Activated CD4-positive, alpha-beta T cell treated with anti-CD3 and anti-CD28 coated beads, Interleukin-2, amount 50 U/mL, for 48 hours (primary cell): Measurements from ENCODE around the gene IDI2.
"Not testable (repeated sequence)": the region's sequence is repeated elsewhere in the genome, so short reads cannot be mapped to it uniquely, and the experiment has no call there.

ENCODE experiments used
- DNase-seq, 2 experiments: peaks; one replicate each; pipeline ENCODE4 v3.0.0-alpha.2; 2020

Gene IDI2

DNA sequence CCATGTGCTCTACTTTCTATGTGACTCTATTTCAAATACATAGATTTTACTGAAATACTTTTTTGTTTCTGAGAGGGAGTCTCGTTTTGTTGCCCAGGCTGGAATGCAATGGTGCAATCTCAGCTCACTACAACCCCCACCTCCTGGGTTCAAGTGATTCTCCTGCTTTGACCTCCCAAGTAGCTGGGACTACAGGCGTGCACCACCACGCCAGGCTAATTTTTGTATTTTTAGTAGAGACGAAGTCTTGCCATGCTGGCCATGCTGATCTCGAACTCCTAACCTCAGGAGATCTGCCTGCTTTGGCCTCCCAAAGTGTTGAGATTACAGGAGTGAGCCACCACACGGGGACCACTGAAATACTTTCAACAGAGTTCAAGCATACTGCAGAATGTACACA lies 19.8 kb upstream of the IDI2 start:
- DNase-seq: no peak

- no peak for DNase-seq
These were observed 19.3 kb upstream of the IDI2 start for GRCh38 chr10:1044964-1045363.

- no peak for DNase-seq
These were observed 18.5 kb upstream of the IDI2 start for GRCh38 chr10:1044146-1044545.

DNA sequence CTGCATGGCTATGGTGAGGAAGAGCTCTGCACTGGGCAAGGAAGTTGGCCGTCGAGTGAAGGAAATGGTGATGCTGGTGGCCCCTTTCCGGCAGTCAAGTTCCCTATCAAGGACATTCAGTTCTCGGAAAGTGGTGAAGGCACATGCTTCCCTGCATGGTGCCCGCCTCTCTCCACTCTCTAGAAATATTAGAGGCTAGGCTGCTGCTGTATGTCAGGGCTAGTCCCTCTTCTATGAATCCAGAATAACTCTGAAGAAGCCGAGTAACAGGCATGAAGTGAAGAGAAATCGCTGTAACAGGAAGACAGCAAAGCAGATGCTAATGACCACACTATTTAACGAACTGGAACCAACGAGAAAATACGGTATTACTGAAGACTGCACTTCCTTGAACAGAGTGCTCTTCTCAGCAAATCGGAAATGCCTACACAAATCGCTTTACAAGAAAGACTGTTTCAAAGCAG lies 17.9 kb upstream of the IDI2 start:
- no peak for DNase-seq

DNA sequence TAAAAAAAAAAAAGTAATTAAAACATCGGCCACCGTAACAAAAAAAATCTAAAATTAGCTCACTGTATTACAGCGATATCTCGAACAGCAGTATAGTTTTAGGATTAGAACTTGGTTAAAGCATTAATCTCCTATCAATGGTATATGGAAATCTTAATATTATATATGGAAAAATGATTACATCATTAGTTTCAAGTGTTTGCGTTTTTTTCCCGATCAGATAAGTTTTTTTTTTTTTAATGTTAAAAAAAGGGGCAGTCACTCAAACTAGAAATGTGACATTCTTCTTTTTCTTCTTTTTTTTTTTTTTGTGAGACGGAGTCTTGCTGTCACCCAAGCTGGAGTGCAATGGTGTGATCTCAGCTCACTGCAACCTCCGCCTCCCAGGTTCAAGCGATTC lies 15.9 kb upstream of the IDI2 start:
- DNase-seq: no peak

DNA sequence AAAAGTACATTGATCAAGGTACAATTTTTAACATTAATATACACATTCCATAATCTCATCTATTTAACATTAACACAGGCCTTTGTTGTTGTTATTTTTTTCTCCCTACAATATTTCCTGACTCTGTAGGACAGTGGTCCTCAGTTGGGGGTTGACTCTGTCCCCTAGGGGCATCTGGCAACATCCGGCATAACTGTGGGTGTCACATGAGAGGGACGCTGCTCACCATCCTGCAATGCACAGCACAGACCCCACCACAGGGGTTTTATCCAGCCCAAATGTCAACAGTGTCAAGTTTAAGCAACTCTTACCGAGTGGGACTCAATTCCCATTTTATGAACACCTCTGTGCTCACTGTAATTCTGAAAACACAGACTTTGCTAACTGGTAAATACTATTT lies 14.5 kb upstream of the IDI2 start:
- no peak for DNase-seq

DNA sequence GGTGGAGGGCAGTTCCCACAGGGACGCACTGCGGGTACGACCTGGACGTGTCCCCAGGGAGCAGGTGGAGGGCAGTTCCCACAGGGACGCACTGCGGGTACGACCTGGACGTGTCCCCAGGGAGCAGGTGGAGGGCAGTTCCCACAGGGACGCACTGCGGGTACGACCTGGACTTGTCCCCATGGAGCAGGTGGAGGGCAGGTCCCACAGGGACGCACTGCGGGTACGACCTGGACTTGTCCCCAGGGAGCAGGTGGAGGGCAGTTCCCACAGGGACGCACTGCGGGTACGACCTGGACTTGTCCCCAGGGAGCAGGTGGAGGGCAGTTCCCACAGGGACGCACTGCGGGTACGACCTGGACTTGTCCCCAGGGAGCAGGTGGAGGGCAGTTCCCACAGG lies 13.1 kb upstream of the IDI2 start:
- DNase-seq: not testable (repeated sequence)

DNA sequence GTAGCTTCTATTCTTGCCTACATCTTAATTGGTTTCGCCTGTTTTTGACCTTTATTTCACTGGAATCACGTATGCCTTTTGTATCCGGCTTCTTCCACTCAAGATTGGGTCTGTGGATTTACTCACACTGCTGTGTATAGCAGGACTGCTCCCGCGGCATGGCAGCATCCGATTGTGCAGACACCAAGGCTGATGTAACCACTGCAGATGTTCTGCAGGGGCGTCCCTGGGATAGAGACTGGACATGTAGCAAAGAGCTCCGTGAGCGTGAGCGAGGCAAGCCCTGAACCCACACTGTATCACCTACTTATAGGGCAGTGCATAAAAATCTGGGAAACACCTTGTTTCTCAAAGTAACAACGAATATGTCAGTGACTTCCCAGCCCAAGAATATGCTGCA lies 11.4 kb upstream of the IDI2 start:
- DNase-seq: no peak

DNA sequence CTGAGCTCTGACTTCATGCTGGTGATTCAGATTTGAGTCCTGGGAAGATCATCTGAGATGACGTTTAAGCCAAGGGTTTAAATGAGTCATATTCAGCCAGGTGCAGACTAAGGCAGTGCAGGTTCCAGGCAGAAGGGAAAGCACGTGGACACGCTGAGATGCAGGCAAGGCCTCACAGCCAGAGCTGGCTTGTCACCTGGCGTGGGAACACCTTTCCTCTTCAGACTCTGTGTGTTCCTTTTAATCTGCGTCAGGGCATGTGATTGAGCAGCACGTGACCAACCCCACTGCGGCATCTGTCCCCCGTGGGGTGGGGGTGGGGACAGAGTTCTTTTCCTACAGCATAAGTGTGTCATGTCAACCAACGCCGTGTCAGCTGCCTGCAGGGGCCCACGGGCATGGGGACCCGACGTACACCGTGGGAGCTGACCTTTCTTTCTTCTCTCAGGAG lies 10.7 kb upstream of the IDI2 start:
- DNase-seq: no peak

GRCh38 chr10:1035201-1035600 lies 9.5 kb upstream of the IDI2 start:
- DNase-seq: no peak

DNA sequence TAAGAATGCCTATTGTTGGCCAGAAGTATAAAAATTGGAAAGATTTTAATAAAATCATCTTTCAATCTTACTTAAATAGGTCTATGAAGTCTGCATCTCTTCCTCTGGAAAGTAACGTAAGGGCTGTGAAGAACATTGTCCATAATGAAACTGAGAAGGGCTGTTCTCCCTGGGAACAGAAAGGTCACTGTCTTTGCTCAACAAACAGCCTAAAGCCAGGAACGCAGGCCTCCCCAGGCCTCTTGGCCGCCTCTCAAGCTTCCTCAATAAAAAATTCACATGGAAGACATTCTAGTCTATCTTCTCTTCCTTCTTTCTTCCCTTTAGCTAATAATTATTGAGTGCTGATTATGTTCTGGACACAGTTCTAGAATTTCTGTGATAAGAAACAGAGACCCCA lies 9.1 kb upstream of the IDI2 start:
- no peak for DNase-seq

- no peak for DNase-seq
These were observed 7.9 kb upstream of the IDI2 start for GRCh38 chr10:1033601-1034000.

- DNase-seq: no peak
These were observed 4.2 kb upstream of the IDI2 start for GRCh38 chr10:1029838-1030237.

- no peak for DNase-seq
These were observed 919 bp upstream of the IDI2 start for GRCh38 chr10:1026578-1026977.

DNA sequence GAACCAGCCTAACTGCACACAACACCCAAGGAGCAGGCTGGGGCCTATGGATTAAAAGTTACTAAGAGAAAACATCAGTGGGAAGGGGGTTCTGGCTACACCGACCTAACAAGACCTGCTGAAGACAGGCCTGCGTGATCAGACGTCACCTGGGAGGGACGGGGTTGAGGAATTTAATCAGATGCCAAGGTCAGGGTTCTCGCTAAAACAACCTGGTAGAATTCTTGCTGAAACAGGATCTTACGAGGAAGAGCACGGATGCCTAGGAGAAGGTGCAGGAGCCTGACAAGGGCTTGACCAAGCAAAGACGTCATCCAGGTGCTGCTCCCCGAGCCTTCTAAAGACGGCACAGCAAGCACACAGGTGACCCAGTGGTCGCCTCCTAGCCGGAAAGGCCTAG lies 1.6 kb downstream of the IDI2 start:
- no peak for DNase-seq

GRCh38 chr10:1022413-1022812 lies 3.2 kb downstream of the IDI2 start:
- DNase-seq: no peak

- DNase-seq: no peak
These were observed 4.7 kb downstream of the IDI2 start for GRCh38 chr10:1020958-1021357.

GRCh38 chr10:1020460-1020859 lies 5.2 kb downstream of the IDI2 start:
- no peak for DNase-seq

- DNase-seq: no peak
These were observed 6.3 kb downstream of the IDI2 start for GRCh38 chr10:1019362-1019761.

DNA sequence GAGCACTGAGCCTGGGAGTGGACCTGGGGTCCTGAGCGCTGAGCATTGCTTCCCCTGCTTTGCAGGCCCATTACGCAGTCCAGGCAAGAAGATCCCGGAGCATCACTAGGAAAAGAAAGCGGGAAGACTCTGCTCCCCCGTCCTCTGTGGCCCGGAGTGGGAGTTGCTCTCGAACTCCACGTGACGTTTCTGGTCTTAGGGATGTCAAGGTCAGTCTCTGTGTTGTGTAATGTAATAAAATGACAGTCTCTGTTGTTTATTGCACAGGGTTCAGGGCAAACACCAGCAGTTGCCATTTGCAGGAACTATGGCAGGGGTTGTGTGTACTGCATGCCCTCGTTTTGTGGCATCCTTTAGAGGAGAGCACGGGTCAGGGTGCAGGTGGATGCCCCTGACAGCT lies 10.0 kb downstream of the IDI2 start:
- no peak for DNase-seq

DNA sequence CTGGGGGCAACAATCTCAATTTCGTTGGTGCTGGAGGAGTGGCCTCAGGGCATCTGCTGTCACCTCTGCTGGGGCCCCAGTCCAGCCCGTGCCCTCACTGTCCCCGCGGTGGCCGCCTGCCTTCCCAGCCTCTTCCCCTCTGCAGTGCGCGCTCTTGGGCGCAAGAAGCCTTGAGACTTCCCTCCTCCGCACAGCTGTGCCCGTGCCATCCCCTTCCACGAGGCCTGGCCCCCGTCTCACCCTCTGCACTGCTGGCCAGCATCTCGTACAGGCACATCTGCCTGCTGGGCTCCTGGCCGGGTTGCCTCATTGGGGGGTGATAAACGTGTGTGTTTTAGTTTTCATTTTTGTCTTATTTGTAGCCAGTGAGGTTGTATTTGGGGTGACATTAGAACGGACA lies 14.0 kb downstream of the IDI2 start:
- no peak for DNase-seq

DNA sequence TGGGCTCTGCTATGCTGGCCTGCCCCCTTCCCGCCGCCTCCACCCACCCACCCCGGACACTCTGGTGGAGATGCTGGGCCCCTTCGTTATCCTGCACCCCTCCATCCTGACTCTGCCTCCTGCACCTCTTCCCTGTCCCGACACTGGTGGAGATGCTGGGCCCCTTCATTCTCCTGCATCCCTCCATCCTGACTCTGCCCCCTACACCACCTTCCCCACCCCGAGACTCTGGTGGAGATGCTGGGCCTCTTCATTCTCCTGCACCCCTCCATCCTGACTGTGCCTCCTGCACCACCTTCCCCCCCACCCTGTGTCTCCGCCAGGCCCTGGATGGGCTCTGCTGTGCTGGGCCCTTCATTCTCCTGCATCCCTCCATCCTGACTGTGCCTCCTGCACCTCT lies 15.0 kb downstream of the IDI2 start:
- DNase-seq: no peak

DNA sequence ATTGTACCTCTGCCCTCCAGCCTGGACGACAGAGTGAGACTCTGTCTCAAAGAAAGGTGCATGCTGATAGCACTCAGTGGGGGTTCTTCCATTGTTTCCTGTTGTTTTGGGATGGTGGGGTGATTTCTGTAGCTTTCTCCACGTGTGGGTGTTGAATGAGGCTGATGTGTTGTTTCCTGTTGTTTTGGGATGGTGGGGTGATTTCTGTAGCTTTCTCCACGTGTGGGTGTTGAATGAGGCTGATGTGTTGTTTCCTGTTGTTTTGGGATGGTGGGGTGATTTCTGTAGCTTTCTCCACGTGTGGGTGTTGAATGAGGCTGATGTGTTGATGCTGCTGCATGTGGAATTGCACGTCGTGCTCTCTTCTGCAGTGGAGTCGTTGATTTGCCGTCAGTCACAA lies 15.7 kb downstream of the IDI2 start:
- peak in 1 of 2 experiments; percentile 20 for DNase-seq

DNA sequence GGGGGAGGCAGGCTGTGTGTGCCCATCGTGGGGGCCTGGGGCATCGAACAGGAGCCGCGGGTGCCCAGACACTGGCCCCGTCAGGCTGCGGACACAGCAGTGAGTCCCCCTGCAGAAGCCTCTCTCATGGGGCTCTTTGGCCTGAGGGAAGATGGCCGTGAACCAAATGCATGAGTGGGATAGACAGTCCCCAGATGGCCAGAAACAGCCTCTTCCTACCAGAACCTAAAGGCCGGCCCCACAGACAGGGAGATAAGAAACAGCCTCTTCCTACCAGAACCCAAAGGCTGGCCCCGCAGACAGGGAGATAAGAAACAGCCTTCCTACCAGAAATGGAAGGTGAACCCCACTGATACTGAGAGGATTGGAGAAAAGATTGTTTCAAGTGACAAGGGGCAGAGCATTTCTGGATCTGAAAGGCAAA lies 16.6 kb downstream of the IDI2 start:
- DNase-seq: no peak

DNA sequence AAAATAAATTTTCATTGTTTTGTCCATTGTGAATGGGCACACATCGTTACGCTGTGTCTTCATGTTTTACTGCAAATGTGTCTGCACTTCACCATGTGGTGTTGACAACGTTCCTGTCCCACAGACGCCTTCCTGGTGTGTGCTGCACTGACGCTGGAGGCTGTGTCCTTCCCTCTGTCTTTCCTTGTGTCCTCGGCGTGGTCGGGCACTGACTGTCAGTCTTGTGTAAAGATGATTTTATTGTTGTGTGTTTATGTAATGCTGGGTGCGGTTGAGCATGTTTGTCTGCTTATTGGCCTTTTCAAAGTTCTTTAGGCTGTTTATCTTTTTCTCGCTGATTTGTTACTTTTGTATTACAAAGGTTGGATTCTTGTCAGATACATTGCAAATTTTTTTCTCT lies 18.1 kb downstream of the IDI2 start:
- no peak for DNase-seq

DNA sequence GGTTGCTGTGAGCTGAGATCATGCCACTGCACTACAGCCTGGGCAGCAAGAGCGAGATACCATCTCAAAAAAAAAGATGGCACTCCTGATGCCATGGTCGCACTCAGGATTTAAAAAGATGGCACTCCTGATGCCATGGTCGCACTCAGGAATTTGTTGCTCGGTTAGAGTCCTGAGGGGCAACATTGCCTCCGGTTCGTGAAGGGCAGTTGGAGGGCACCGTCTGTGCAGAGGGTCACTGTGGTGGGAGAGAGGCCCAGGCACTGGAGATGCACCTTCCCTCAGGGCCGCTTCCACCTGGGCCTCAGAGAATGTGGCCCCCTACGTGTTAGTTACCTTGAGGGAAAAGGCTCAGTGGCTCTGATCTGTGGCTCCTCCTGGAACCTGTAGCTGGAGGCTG lies 19.1 kb downstream of the IDI2 start:
- DNase-seq: no peak
